ENCODE measurements around the gene ACOT7. TPM values are rescaled to one million over a fixed set of nuclear protein-coding genes. Genes with fewer than 3 reads are reported as not detected.

The ACOT7 gene
- total and polyA plus RNA-seq, 10 donors: 10.6 to 31.5 (median 20.3) TPM

DNA sequence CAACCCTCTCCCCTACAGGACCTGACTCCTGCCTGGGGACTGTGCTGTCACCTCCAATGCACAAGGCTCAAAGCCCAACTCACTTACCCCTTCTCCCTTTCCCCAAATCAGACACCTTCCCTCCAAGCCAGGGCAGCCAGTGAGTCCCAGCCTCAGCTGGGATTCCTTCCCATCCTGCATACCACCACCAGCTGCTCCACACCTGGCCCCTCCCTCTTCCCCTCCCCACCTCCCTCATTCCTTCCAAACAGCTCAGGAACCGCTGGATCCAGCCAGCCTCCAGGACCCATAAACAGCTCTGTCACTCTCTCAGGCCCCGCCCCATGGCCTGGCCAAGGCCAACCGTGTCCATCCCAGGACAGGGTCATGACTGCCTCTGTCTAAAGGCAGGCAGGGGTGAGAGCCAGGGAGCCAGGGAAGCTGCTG lies 41.4 kb downstream of the ACOT7 start:
- Histone ChIP-seq H3K27ac (no peak overlapping the region), H3K4me1 (peaks cover 8 to 74% (median 36%) of the 10 kb centered on the region in 6 donors), H3K4me3 (no peak overlapping the region), H3K36me3 (no peaks in the 10 kb centered on the region), H3K27me3 (replicated peaks in 1 of 7) (no peaks in the 10 kb centered on the region), H3K9me3 (no peaks in the 10 kb centered on the region)
- DNase-seq: no peak
- intact Hi-C loops (cut with DNase I; ENCODE audit: low total_unique reads): no loop called here
- TF ChIP-seq, protein P1, sequence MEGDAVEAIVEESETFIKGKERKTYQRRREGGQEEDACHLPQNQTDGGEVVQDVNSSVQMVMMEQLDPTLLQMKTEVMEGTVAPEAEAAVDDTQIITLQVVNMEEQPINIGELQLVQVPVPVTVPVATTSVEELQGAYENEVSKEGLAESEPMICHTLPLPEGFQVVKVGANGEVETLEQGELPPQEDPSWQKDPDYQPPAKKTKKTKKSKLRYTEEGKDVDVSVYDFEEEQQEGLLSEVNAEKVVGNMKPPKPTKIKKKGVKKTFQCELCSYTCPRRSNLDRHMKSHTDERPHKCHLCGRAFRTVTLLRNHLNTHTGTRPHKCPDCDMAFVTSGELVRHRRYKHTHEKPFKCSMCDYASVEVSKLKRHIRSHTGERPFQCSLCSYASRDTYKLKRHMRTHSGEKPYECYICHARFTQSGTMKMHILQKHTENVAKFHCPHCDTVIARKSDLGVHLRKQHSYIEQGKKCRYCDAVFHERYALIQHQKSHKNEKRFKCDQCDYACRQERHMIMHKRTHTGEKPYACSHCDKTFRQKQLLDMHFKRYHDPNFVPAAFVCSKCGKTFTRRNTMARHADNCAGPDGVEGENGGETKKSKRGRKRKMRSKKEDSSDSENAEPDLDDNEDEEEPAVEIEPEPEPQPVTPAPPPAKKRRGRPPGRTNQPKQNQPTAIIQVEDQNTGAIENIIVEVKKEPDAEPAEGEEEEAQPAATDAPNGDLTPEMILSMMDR (IDR thresholded peaks at IDR 0.05 in 8 of 11, conservative IDR thresholded peaks at IDR 0.05 in 3 of 11): no peak
- WGBS, 5 donors: 75 to 84% (median 77%) methylated on average over 3 of the region's 3 CpGs

DNA sequence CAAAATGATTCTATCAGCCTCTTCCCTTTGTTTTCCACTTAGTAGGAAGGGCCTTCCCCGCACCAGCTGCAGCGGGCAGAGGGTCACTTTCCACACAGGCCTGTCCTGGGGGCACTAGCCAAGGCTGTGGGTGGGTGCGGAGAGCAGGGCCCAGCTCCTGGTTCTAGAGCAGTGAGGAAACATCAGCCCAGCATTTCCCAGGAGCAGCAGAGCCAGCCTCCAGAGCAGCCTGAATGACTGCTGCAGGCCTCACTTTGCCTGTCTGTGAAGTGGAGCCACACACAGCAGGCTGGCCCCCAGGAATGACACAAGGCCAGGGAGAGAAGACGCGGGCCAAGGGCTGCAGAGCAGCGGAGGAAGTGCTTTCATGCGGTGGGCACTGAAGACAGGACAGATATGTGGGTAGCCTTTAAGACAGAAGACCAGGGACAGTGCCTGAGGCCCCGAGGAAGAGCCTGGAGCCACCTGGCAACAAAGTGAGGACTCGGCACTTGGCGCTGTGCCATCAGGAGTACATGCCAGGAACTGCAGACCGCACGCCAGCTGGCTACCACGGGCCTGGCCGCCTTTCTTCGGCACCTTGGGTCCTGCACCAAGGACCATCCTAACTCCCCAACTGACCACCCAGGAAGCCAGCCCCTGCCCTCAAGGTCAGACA lies 42.0 kb downstream of the ACOT7 start:
- 72 to 88% (median 76%) methylated on average over 15 of the region's 15 CpGs for WGBS, 5 donors
- intact Hi-C loops (cut with DNase I; ENCODE audit: low total_unique reads): no loop called here
- Histone ChIP-seq H3K9me3 (no peaks in the 10 kb centered on the region), H3K27me3 (replicated peaks in 1 of 7) (no peaks in the 10 kb centered on the region), H3K4me1 (peaks cover 8 to 69% (median 36%) of the 10 kb centered on the region in 6 donors), H3K36me3 (no peaks in the 10 kb centered on the region), H3K27ac (no peak overlapping the region), H3K4me3 (no peak overlapping the region)
- no peak for DNase-seq
- TF ChIP-seq, protein P1 (IDR thresholded peaks at IDR 0.05 in 8 of 11, conservative IDR thresholded peaks at IDR 0.05 in 3 of 11): no peak
- TF ChIP-seq POLR2AphosphoS5 (IDR thresholded peaks at IDR 0.05): no peak
- TF ChIP-seq POLR2A (IDR thresholded peaks at IDR 0.05): no peak

DNA sequence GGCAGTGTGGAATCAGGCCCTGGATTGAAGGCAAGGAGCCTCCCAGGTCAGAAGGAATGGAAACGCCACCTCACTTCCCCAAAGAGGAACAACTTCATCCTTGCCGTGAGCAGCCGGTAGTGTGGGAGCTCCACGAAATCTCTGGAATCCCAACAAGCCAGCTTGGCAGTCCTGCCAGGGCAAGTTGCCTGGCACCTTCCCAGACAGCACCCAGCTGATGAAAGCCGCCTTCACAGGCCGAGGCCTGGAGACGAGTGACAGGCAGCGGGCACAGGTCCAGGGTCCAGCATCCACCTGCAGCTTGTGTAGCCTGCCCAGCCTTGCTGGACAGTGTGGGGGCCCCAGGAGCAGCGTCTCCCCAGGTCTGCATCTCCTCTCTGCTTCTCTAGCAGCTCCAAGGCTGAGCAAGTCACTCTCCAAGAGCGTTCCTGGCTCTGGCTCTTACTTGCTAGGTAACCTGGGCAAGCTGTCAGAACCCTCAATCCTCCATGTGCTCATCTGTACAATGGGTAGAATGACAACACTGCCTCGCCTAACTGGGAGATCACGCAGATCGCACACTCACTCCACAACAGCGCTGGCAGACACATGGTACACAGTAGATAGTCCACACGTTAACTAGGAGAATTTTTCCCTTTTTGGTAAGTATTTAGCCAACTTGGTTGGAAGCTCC lies 43.0 kb downstream of the ACOT7 start:
- Histone ChIP-seq H3K9me3 (no peaks in the 10 kb centered on the region), H3K4me3 (no peak overlapping the region), H3K36me3 (no peaks in the 10 kb centered on the region), H3K27me3 (replicated peaks in 1 of 7) (no peaks in the 10 kb centered on the region), H3K4me1 (peaks cover 8 to 69% (median 36%) of the 10 kb centered on the region in 6 donors), H3K27ac (peak overlapping the region in 1 of 8 donors; percentile 21)
- no peak for DNase-seq
- WGBS, 5 donors: 86 to 96% (median 91%) methylated on average over 12 to 15 of the region's 15 CpGs
- intact Hi-C loops (cut with DNase I; ENCODE audit: low total_unique reads): no loop called here
- TF ChIP-seq POLR2AphosphoS5 (IDR thresholded peaks at IDR 0.05) (no peak), POLR2A (IDR thresholded peaks at IDR 0.05) (no peak)
- TF ChIP-seq, protein P1 (IDR thresholded peaks at IDR 0.05 in 8 of 11, conservative IDR thresholded peaks at IDR 0.05 in 3 of 11): no peak

DNA sequence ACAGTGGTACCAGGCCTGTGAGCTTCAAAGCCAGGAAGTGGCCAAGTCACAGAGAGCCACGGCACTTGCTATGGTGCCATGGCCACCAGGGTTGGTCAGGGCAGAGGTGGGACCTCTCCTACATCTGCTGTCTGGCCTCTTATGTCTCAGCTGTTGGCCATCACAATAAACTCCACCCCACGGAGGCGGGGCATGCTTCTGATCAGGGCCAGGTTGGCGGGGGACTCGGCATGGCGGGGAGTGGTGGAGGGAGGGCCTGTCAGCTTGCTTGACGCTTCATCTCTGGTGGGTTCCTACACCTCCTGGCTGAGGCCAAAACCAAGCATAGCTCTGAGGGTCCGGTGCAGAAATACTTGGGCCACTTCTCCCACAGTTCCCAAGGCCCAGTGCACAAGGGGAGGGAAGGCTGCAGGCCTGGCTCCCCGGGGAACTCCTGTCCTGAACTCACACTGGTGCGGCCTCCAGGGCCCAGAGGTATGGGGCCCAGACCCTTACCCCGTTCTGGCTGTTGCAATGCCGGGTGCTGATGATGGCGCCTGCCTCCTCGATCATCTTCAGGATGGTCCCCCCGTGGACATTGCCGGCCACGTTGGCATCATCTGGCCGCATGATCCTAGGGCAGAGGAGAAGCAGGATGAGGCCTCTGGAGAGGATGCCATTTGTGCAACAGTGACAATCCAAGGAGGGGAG lies 44.2 kb downstream of the ACOT7 start:
- no peaks in the 10 kb centered on the region for H3K9me3 ChIP-seq
- no peaks in the 10 kb centered on the region for H3K27me3 ChIP-seq (replicated peaks in 1 of 7)
- no peak for DNase-seq
- peak overlapping the region in 7 of 8 donors; percentile 11 to 86 (median 66) for H3K27ac ChIP-seq
- intact Hi-C loops (cut with DNase I; ENCODE audit: low total_unique reads): no loop called here
- 86 to 97% (median 90%) methylated on average over 15 to 18 of the region's 18 CpGs for WGBS, 5 donors
- H3K36me3 ChIP-seq: no peaks in the 10 kb centered on the region
- peak overlapping the region in 1 of 8 donors; percentile 32 for H3K4me3 ChIP-seq
- TF ChIP-seq, protein P1 (IDR thresholded peaks at IDR 0.05 in 8 of 11, conservative IDR thresholded peaks at IDR 0.05 in 3 of 11): no peak
- TF ChIP-seq POLR2A (IDR thresholded peaks at IDR 0.05): no peak
- no peak for TF ChIP-seq POLR2AphosphoS5 (IDR thresholded peaks at IDR 0.05)
- H3K4me1 ChIP-seq: peaks cover 8 to 69% (median 36%) of the 10 kb centered on the region in 6 donors
